ENCODE results near the gene HECW1. TPM values are rescaled to one million over a fixed set of nuclear protein-coding genes. Genes with fewer than 3 reads are reported as not detected.

The HECW1 gene
- total and polyA plus RNA-seq, 8 donors = 0.04 to 0.69 (median 0.12) TPM; not detected in 5

DNA sequence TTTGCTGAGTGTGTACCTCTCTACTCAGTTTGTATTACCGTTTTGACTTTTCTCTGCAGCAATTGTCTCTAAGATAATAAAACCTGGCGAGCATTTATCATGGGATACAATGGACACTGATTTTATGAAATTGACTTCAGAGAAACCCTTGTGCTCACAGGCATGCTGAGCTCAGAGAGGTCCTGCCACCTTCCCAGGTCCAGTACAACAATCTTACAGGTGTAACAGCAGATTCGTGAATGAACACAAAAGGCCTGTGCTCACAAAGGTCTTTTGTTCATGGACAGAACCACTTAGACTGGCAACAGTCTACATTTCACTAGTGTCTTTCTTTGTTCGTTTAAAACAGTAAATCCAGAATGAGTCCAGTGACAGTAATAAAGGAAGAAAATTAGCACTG lies 43.2 kb downstream of the HECW1 start:
- intact Hi-C loops (cut with DNase I) = no loop called here
- ATAC-seq (no peak), FAIRE-seq (no peak), DNase-seq (no peak)
- Histone ChIP-seq H3K27me3 (no peaks in the 10 kb centered on the region), H3K36me3 (no peaks in the 10 kb centered on the region), H3K4me1 (no peaks in the 10 kb centered on the region), H3K4me3 (no peak overlapping the region), H3K27ac (no peak overlapping the region), H3K9me3 (no peaks in the 10 kb centered on the region)
- WGBS, 2 donors = 26 to 27% methylated on average over 4 of the region's 4 CpGs
- TF ChIP-seq, protein P1, sequence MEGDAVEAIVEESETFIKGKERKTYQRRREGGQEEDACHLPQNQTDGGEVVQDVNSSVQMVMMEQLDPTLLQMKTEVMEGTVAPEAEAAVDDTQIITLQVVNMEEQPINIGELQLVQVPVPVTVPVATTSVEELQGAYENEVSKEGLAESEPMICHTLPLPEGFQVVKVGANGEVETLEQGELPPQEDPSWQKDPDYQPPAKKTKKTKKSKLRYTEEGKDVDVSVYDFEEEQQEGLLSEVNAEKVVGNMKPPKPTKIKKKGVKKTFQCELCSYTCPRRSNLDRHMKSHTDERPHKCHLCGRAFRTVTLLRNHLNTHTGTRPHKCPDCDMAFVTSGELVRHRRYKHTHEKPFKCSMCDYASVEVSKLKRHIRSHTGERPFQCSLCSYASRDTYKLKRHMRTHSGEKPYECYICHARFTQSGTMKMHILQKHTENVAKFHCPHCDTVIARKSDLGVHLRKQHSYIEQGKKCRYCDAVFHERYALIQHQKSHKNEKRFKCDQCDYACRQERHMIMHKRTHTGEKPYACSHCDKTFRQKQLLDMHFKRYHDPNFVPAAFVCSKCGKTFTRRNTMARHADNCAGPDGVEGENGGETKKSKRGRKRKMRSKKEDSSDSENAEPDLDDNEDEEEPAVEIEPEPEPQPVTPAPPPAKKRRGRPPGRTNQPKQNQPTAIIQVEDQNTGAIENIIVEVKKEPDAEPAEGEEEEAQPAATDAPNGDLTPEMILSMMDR (IDR thresholded peaks at IDR 0.05) = no peak

DNA sequence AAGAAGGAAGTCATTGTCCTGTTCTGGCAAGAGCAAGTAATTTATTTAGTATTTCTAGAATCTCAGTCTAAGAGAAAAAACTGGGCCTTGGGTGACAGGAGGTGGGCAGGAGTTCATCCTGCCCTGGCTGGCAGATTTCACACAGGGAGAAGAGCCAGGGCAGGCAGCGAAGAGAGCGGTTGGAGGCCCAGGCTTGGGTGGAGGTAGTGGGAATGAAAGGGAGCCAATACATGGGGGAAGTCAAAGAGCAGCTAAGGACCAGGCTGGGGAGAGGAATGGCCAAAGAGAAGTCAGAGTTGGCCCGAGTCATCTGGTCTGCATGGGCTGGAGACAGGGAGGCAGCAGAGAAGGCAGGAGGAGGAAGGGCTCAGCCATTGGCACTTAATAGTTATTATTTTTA lies 51.4 kb downstream of the HECW1 start:
- 87 to 96% methylated on average over 3 of the region's 3 CpGs for WGBS, 2 donors
- Histone ChIP-seq H3K4me1 (no peaks in the 10 kb centered on the region), H3K36me3 (no peaks in the 10 kb centered on the region), H3K4me3 (no peak overlapping the region), H3K27ac (no peak overlapping the region), H3K9me3 (no peaks in the 10 kb centered on the region), H3K27me3 (no peaks in the 10 kb centered on the region)
- DNase-seq (no peak), ATAC-seq (peak in 1 of 4 donors; percentile 22), FAIRE-seq (no peak)
- intact Hi-C loops (cut with DNase I) = no loop called here
- TF ChIP-seq, protein P1 (IDR thresholded peaks at IDR 0.05) = no peak

DNA sequence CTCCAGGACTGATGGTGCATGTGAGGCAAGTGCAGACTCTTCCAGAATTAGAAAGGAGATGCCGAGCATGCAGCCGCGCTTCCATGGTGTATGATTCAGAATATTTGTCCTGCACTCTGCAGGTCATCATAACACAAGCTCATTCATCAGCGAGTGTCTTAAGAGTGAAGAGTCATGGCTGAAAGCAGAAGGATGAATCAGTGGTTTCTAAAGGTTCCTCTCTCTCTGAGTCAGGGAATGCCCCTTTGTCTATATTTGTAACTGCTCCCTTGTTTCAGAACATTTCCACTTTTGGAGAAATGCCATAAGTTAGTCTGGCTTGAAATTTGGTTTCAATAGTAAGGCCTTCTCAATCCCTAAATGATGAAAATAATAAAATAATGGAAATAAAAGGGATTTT lies 52.3 kb downstream of the HECW1 start:
- H3K27ac ChIP-seq = no peak overlapping the region

DNA sequence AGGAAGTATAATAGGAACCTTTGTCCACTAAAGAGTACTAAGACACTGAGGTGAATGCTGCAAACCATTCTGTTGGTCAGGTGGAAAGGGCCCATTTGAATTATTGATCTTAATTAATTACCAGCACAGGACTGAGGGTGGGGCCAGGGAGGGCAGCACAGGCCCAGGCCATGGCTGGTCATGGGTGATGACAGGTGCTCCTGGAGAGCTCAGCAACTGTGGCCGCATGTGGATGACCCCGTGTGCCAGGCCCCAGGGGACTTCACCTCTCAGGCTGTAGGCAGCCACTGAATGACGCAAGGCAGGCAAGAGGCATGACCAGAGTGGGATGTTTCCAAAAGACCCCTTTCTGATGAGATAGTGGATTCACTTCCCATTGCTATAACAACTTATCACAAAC lies 54.2 kb downstream of the HECW1 start:
- no peak for ATAC-seq
- no peak for DNase-seq
- no peaks in the 10 kb centered on the region for H3K36me3 ChIP-seq
- 77 to 81% methylated on average over 3 of the region's 3 CpGs for WGBS, 2 donors
- H3K27ac ChIP-seq = no peak overlapping the region
- H3K27me3 ChIP-seq = no peaks in the 10 kb centered on the region
- no peaks in the 10 kb centered on the region for H3K4me1 ChIP-seq
- FAIRE-seq = no peak
- no peak overlapping the region for H3K4me3 ChIP-seq
- H3K9me3 ChIP-seq = no peaks in the 10 kb centered on the region
- TF ChIP-seq, protein P1 (IDR thresholded peaks at IDR 0.05) = no peak
- intact Hi-C loops (cut with DNase I) = no loop called here

More for the DNA sequence above, 52.3 kb downstream of the HECW1 start:
- ATAC-seq (peak in 2 of 4 donors; percentile 70 to 77), FAIRE-seq (no peak), DNase-seq (no peak)
- no peaks in the 10 kb centered on the region for H3K27me3 ChIP-seq
- H3K4me1 ChIP-seq = no peaks in the 10 kb centered on the region
- intact Hi-C loops (cut with DNase I) = no loop called here
- TF ChIP-seq, protein P1 (IDR thresholded peaks at IDR 0.05) = no peak
- 78 to 88% methylated on average over 4 of the region's 4 CpGs for WGBS, 2 donors
- no peak overlapping the region for H3K4me3 ChIP-seq
- H3K36me3 ChIP-seq = no peaks in the 10 kb centered on the region
- no peaks in the 10 kb centered on the region for H3K9me3 ChIP-seq

DNA sequence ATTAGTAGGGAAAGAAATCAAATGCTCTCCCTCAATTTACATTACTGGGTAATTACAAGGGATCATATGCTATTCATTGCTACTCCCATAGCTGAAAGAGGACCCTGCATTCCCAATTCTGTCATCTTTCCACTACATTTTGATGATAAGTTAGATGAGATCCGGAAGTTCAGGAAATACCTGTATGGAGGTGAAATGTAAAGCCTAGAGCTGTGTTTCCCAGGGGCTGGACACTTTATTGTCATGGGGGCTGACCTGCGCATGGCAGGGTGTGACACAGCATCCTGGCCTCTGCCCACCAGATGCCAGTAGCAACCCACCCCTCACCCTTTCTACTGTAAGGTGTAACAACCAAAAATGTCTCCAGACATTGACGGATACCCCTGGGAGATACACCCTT lies 56.6 kb downstream of the HECW1 start:
- WGBS, 2 donors = 66 to 74% methylated on average over 3 of the region's 3 CpGs
- Histone ChIP-seq H3K27ac (no peak overlapping the region), H3K36me3 (no peaks in the 10 kb centered on the region), H3K27me3 (no peaks in the 10 kb centered on the region), H3K4me1 (no peaks in the 10 kb centered on the region), H3K4me3 (no peak overlapping the region), H3K9me3 (no peaks in the 10 kb centered on the region)
- DNase-seq (no peak), FAIRE-seq (no peak), ATAC-seq (no peak)
- intact Hi-C loops (cut with DNase I) = no loop called here
- TF ChIP-seq, protein P1 (IDR thresholded peaks at IDR 0.05) = no peak

Measured in pancreas (tissue), 10 donors.